Measurements from ENCODE around the gene CALHM6.

Gene CALHM6

DNA sequence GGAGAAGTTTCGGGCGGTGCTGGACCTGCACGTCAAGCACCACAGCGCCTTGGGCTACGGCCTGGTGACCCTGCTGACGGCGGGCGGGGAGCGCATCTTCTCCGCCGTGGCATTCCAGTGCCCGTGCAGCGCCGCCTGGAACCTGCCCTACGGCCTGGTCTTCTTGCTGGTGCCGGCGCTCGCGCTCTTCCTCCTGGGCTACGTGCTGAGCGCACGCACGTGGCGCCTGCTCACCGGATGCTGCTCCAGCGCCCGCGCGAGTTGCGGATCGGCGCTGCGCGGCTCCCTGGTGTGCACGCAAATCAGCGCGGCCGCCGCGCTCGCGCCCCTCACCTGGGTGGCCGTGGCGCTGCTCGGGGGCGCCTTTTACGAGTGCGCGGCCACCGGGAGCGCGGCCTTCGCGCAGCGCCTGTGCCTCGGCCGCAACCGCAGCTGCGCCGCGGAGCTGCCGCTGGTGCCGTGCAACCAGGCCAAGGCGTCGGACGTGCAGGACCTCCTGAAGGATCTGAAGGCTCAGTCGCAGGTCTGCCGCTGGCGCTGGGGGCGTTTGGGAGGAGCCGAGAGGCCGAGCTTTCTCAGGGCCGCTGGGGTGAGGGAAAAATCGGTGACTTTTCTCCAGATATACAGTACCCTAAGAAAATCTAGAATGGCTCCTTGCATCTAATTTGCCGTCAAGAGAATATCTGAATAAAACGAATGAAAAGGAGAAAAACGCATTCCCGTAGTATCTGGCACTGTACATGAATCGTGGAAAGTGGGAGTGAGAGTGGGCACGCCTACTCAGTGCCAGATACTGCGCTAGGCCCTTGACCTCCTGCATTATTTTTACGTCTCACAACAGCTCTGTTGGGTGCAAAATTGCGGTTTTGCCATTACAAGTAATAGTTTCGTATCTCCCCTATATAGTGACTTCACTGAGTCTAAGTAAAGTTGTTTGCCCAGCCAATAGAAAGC lies 1.0 kb downstream of the CALHM6 start:
- TF ChIP-seq, protein P1, sequence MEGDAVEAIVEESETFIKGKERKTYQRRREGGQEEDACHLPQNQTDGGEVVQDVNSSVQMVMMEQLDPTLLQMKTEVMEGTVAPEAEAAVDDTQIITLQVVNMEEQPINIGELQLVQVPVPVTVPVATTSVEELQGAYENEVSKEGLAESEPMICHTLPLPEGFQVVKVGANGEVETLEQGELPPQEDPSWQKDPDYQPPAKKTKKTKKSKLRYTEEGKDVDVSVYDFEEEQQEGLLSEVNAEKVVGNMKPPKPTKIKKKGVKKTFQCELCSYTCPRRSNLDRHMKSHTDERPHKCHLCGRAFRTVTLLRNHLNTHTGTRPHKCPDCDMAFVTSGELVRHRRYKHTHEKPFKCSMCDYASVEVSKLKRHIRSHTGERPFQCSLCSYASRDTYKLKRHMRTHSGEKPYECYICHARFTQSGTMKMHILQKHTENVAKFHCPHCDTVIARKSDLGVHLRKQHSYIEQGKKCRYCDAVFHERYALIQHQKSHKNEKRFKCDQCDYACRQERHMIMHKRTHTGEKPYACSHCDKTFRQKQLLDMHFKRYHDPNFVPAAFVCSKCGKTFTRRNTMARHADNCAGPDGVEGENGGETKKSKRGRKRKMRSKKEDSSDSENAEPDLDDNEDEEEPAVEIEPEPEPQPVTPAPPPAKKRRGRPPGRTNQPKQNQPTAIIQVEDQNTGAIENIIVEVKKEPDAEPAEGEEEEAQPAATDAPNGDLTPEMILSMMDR (IDR thresholded peaks at IDR 0.05; ENCODE audit: poor library complexity, severe bottlenecking), result no peak
- peak overlapping the region; percentile 21 for H3K4me3 ChIP-seq (ENCODE audit: severe bottlenecking)
- H3K27me3 ChIP-seq (ENCODE audit: insufficient read depth, poor library complexity, severe bottlenecking), result no peaks in the 10 kb centered on the region
- no peak overlapping the region for H3K27ac ChIP-seq (ENCODE audit: poor library complexity, severe bottlenecking)
- H3K36me3 ChIP-seq (ENCODE audit: low read depth), result no peaks in the 10 kb centered on the region
- peaks cover 2% of the 10 kb centered on the region for H3K4me1 ChIP-seq (ENCODE audit: insufficient read depth, poor library complexity, severe bottlenecking)
- DNase-seq (ENCODE audit: low spot score), result no peak
- ATAC-seq (ENCODE audit: low read depth), result peak; percentile 80
- no peaks in the 10 kb centered on the region for H3K9me3 ChIP-seq (ENCODE audit: severe bottlenecking)

DNA sequence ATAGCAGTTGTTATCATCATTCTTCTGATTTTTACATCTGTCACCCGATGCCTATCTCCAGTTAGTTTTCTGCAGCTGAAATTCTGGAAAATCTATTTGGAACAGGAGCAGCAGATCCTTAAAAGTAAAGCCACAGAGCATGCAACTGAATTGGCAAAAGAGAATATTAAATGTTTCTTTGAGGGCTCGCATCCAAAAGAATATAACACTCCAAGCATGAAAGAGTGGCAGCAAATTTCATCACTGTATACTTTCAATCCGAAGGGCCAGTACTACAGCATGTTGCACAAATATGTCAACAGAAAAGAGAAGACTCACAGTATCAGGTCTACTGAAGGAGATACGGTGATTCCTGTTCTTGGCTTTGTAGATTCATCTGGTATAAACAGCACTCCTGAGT lies 2.1 kb downstream of the CALHM6 start:
- Histone ChIP-seq H3K4me3 (ENCODE audit: severe bottlenecking) (no peak overlapping the region), H3K4me1 (ENCODE audit: insufficient read depth, poor library complexity, severe bottlenecking) (peaks cover 2% of the 10 kb centered on the region), H3K27me3 (ENCODE audit: insufficient read depth, poor library complexity, severe bottlenecking) (no peaks in the 10 kb centered on the region), H3K27ac (ENCODE audit: poor library complexity, severe bottlenecking) (no peak overlapping the region), H3K36me3 (ENCODE audit: low read depth) (no peaks in the 10 kb centered on the region), H3K9me3 (ENCODE audit: severe bottlenecking) (no peaks in the 10 kb centered on the region)
- ATAC-seq (ENCODE audit: low read depth) (no peak), DNase-seq (ENCODE audit: low spot score) (no peak)
- TF ChIP-seq, protein P1 (IDR thresholded peaks at IDR 0.05; ENCODE audit: poor library complexity, severe bottlenecking), result no peak

DNA sequence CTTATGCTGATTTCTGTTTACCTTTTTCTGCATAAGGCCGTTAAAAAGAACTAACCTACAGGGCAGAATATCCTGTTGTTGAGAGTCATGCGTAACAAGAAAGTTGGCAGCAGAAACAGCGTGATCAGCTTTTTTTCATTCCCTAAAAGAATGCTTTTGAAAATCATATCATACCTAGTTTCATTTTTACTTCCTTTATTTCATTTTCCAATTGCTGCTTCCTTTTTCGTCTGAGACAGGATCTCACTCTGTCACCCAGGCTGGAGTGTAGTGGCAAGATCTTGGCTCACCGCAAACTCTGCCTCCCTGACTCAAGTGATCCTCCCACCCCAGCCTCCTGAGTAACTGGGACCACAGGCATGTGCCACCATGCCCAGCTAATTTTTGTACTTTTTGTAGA lies 4.1 kb downstream of the CALHM6 start:
- Histone ChIP-seq H3K4me3 (ENCODE audit: severe bottlenecking) (no peak overlapping the region), H3K27ac (ENCODE audit: poor library complexity, severe bottlenecking) (no peak overlapping the region), H3K9me3 (ENCODE audit: severe bottlenecking) (no peaks in the 10 kb centered on the region), H3K4me1 (ENCODE audit: insufficient read depth, poor library complexity, severe bottlenecking) (peaks cover 2% of the 10 kb centered on the region), H3K27me3 (ENCODE audit: insufficient read depth, poor library complexity, severe bottlenecking) (no peaks in the 10 kb centered on the region), H3K36me3 (ENCODE audit: low read depth) (no peaks in the 10 kb centered on the region)
- TF ChIP-seq, protein P1 (IDR thresholded peaks at IDR 0.05; ENCODE audit: poor library complexity, severe bottlenecking), result no peak
- DNase-seq (ENCODE audit: low spot score) (no peak), ATAC-seq (ENCODE audit: low read depth) (no peak)

DNA sequence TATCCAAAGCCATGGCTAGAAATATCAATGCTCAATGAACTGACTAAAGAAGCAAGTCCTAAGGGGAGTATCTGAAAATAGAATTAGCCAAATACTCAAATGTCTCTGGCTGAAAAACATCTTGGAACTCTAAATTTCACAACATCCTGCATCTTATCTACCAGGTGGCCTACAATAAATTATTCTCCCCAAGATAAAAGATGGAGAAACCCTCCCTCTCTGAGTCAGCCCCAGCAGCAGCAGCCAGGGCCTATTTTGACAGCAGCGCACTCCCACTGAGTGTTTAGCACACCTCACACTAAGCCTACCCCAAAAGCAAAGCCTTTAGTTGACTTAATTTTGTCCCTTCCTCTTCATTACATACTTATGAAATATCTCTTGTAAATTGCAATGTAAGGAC lies 5.9 kb downstream of the CALHM6 start:
- ATAC-seq (ENCODE audit: low read depth) (no peak; the same call in 2 of the 3 replicates), DNase-seq (ENCODE audit: low spot score) (no peak)
- Histone ChIP-seq H3K27ac (ENCODE audit: poor library complexity, severe bottlenecking) (no peak overlapping the region), H3K9me3 (ENCODE audit: severe bottlenecking) (no peaks in the 10 kb centered on the region), H3K4me3 (ENCODE audit: severe bottlenecking) (no peak overlapping the region), H3K27me3 (ENCODE audit: insufficient read depth, poor library complexity, severe bottlenecking) (no peaks in the 10 kb centered on the region), H3K36me3 (ENCODE audit: low read depth) (no peaks in the 10 kb centered on the region), H3K4me1 (ENCODE audit: insufficient read depth, poor library complexity, severe bottlenecking) (no peaks in the 10 kb centered on the region)
- TF ChIP-seq, protein P1 (IDR thresholded peaks at IDR 0.05; ENCODE audit: poor library complexity, severe bottlenecking), result no peak

DNA sequence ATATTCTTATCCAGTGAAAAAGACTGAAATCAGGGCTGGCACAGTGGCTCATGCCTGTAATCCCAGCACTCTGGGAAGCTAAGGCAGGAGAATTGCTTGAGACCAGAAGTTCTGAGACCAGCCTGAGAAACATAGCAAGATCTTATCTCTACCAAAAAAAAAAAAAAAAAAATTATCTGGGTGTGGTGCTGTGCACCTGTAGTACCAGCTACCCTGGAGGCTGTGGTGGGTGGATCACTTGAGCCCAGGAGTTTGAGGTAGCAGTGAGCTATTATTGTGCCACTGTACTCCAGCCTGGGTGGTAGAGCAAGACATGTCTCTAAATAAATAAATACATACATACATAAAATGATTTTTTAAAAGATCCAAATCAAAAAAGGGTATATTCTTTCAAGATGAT lies 6.3 kb downstream of the CALHM6 start:
- ATAC-seq (ENCODE audit: low read depth) (no peak), DNase-seq (ENCODE audit: low spot score) (no peak)
- H3K9me3 ChIP-seq (ENCODE audit: severe bottlenecking), result no peaks in the 10 kb centered on the region
- TF ChIP-seq, protein P1 (IDR thresholded peaks at IDR 0.05; ENCODE audit: poor library complexity, severe bottlenecking), result no peak
- H3K4me3 ChIP-seq (ENCODE audit: severe bottlenecking), result no peak overlapping the region
- H3K27me3 ChIP-seq (ENCODE audit: insufficient read depth, poor library complexity, severe bottlenecking), result no peaks in the 10 kb centered on the region
- H3K27ac ChIP-seq (ENCODE audit: poor library complexity, severe bottlenecking), result no peak overlapping the region
- no peaks in the 10 kb centered on the region for H3K4me1 ChIP-seq (ENCODE audit: insufficient read depth, poor library complexity, severe bottlenecking)
- H3K36me3 ChIP-seq (ENCODE audit: low read depth), result no peaks in the 10 kb centered on the region
